HepG2 (cell line): ENCODE data around the gene TMUB1. TPM values are rescaled to one million over a fixed set of nuclear protein-coding genes. Genes with fewer than 3 reads are reported as not detected.

Experiments
- BRCA1 ChIP-seq: sonication (generic); formaldehyde crosslinking; IDR thresholded peaks from 2 replicates; pipeline ENCODE4 v1.4.0; 2020; ENCODE audit warnings: missing genetic modification reagents
- DBP ChIP-seq: sonication (generic); formaldehyde crosslinking; IDR thresholded peaks from 2 replicates; pipeline ENCODE4 v1.4.0; 2020; ENCODE audit warnings: missing genetic modification reagents; ENCODE audit errors: not compliant biosample characterization
- EEA1 ChIP-seq: sonication (generic); formaldehyde crosslinking; IDR thresholded peaks from 2 replicates; pipeline ENCODE4 v1.5.1; 2020; ENCODE audit warnings: mild to moderate bottlenecking, missing genetic modification reagents, borderline replicate concordance
- IKZF1 ChIP-seq: fragments of 450-650 bp; IDR thresholded peaks from 2 replicates; pipeline ENCODE4 v1.7.1; 2016
- KLF11 ChIP-seq: IDR thresholded peaks from 2 replicates; pipeline ENCODE4 v1.6.1; 2016; ENCODE audit warnings: missing compliant biosample characterization
- KMT2B ChIP-seq: IDR thresholded peaks from 2 replicates; pipeline ENCODE4 v1.6.1; 2016; ENCODE audit warnings: missing genetic modification reagents, missing compliant biosample characterization
- PRDM10 ChIP-seq: sonication (generic); formaldehyde crosslinking; IDR thresholded peaks from 2 replicates; pipeline ENCODE4 v1.4.0; 2020; ENCODE audit warnings: low read depth, missing genetic modification reagents
- RARA ChIP-seq: IDR thresholded peaks from 2 replicates; pipeline ENCODE4 v1.6.1; 2016; ENCODE audit warnings: missing genetic modification reagents, missing compliant biosample characterization
- RBAK ChIP-seq: sonication (generic); formaldehyde crosslinking; IDR thresholded peaks from 2 replicates; pipeline ENCODE4 v1.5.1; 2020; ENCODE audit warnings: mild to moderate bottlenecking, missing genetic modification reagents
- SMC3 ChIP-seq: IDR thresholded peaks from 2 replicates; pipeline ENCODE4 v1.6.1; 2011; ENCODE audit warnings: low read length, improper control_type of control experiment
- TRIM22 ChIP-seq: fragments of 450-650 bp; IDR thresholded peaks from 2 replicates; pipeline ENCODE4 v1.6.1; 2017
- ZBTB33 ChIP-seq: sonication (generic); formaldehyde crosslinking; IDR thresholded peaks from 2 replicates; pipeline ENCODE4 v1.4.0; 2020; ENCODE audit warnings: missing genetic modification reagents
- ZC3H13 ChIP-seq: sonication (generic); formaldehyde crosslinking; IDR thresholded peaks from 2 replicates; pipeline ENCODE4 v1.8.1; 2023; ENCODE audit warnings: mild to moderate bottlenecking, missing genetic modification reagents, moderate library complexity
- ZGPAT ChIP-seq: IDR thresholded peaks from 2 replicates; pipeline ENCODE4 v1.6.1; 2016; ENCODE audit warnings: mild to moderate bottlenecking
- ZKSCAN5 ChIP-seq: sonication (generic); formaldehyde crosslinking; IDR thresholded peaks from 2 replicates; pipeline ENCODE4 v1.5.1; 2020; ENCODE audit warnings: mild to moderate bottlenecking, missing genetic modification reagents
- ZNF264 ChIP-seq: sonication (generic); formaldehyde crosslinking; IDR thresholded peaks from 2 replicates; pipeline ENCODE4 v1.4.0; 2020; ENCODE audit warnings: missing genetic modification reagents
- ZNF44 ChIP-seq: sonication (generic); formaldehyde crosslinking; IDR thresholded peaks from 2 replicates; pipeline ENCODE4 v1.5.1; 2020; ENCODE audit warnings: mild to moderate bottlenecking, missing genetic modification reagents
- ZNF780A ChIP-seq: sonication (generic); formaldehyde crosslinking; IDR thresholded peaks from 2 replicates; pipeline ENCODE4 v1.8.0; 2022; ENCODE audit warnings: mild to moderate bottlenecking, missing genetic modification reagents, moderate library complexity
- ZUFSP ChIP-seq: sonication (generic); formaldehyde crosslinking; IDR thresholded peaks from 2 replicates; pipeline ENCODE4 v1.9.0; 2021; ENCODE audit warnings: missing genetic modification reagents, mild to moderate bottlenecking, borderline replicate concordance
- polyA plus RNA-seq, 8 experiments: library from polyadenylated mRNA; depleted of rRNA in 3 of 8; stranded (reverse) in 7 of 8; unstranded in 1 of 8; fragments of >200 nt; fragmentation: Illumina TruSeq in 4 of 8; extraction: Trizol in 4 of 8; gene quantifications; 2 replicates each; pipeline versions ENCODE4 v1.2.1 to v1.2.3, GENCODE V29; 2011 to 2016; ENCODE audit warnings: low read depth in 4 of 8, missing spikeins in 1 of 8, mixed read lengths in 1 of 8; ENCODE audit not compliant: insufficient read depth in 1 of 8
- total RNA-seq, 5 experiments: library from RNA; depleted of rRNA; stranded (reverse); fragments of >200 nt; fragmentation: Illumina TruSeq; extraction: Trizol; gene quantifications; 2 replicates each; pipeline ENCODE4 v1.2.3, GENCODE V29; 2016; ENCODE audit warnings: low read depth in 1 of 5

The TMUB1 gene
- total and polyA plus RNA-seq, 2 of the 13 experiments (the other 11 are each of a cell fraction or from before 2014, with no cell fraction given) = 44.8 to 51.6 TPM

- TF ChIP-seq ZNF44 (CRISPR knock-in tag) = no peak
- TF ChIP-seq KLF11 (CRISPR knock-in tag) = peak; percentile 61; the same call in 1 of the 2 replicates
- no peak for TF ChIP-seq KMT2B
- TF ChIP-seq ZUFSP = no peak
- TF ChIP-seq RBAK (CRISPR knock-in tag) = no peak
- no peak for TF ChIP-seq ZBTB33
- no peak for TF ChIP-seq SMC3
- peak; percentile 60 for TF ChIP-seq ZGPAT (CRISPR knock-in tag)
- TF ChIP-seq ZKSCAN5 = no peak
- no peak for TF ChIP-seq DBP (CRISPR knock-in tag)
- no peak for TF ChIP-seq ZC3H13
- TF ChIP-seq IKZF1 = no peak
- no peak for TF ChIP-seq TRIM22
- peak; percentile 87; the same call in 1 of the 2 replicates for TF ChIP-seq PRDM10 (CRISPR knock-in tag)
- TF ChIP-seq BRCA1 (CRISPR knock-in tag) = no peak
- TF ChIP-seq EEA1 (CRISPR knock-in tag) = 0 out of 2 replicates have a peak, but pooled peaks have one; percentile 52
- TF ChIP-seq RARA (CRISPR knock-in tag) = peak; percentile 38
- TF ChIP-seq ZNF264 (CRISPR knock-in tag) = no peak
- TF ChIP-seq ZNF780A (CRISPR knock-in tag) = no peak; the same call in 1 of the 2 replicates
Observed at GRCh38 chr7:151062399-151063211, 20.7 kb downstream of the TMUB1 start (continued).
